K562 (cell line): ENCODE results near the gene LGALS3. TPM values are rescaled to one million over a fixed set of nuclear protein-coding genes. Genes with fewer than 3 reads are reported as not detected.

ENCODE experiments used
- ARID1B ChIP-seq: fragments of 450-650 bp; IDR thresholded peaks from 2 replicates; pipeline ENCODE4 v1.6.1; 2016; ENCODE audit warnings: antibody characterized with exemption, mild to moderate bottlenecking, inconsistent platforms
- ESRRB ChIP-seq: fragments of 250-450 bp; sonication (Bioruptor Pico); IDR thresholded peaks from 2 replicates; pipeline ENCODE4 v1.5.0; 2020; ENCODE audit warnings: mild to moderate bottlenecking, moderate library complexity, borderline replicate concordance
- FOXM1 ChIP-seq, 2 experiments: fragments of 450-650 bp in 1 of 2; sonication (generic) in 1 of 2; formaldehyde crosslinking in 1 of 2; IDR thresholded peaks; 2 replicates each; pipeline versions ENCODE4 v1.6.1 to v1.9.0; 2017 to 2022; ENCODE audit warnings: low read depth in 2 of 2, mild to moderate bottlenecking in 2 of 2, missing genetic modification reagents in 1 of 2, moderate library complexity in 1 of 2
- HMG20A ChIP-seq: fragments of 450-650 bp; formaldehyde crosslinking; conservative IDR thresholded peaks from 2 replicates; pipeline ENCODE4 v1.4.0; 2020; ENCODE audit warnings: mild to moderate bottlenecking, mixed read lengths
- HNRNPH1 ChIP-seq: fragments of 200-400 bp; formaldehyde crosslinking; optimal IDR thresholded peaks from 2 replicates; pipeline ENCODE3; 2017; ENCODE audit warnings: low read depth, mild to moderate bottlenecking, low read length, moderate library complexity
- ID3 ChIP-seq, 2 experiments: fragments of 250-450 bp in 1 of 2; fragments of 450-650 bp in 1 of 2; sonication (Bioruptor Pico) in 1 of 2; IDR thresholded peaks; 2 replicates each; pipeline versions ENCODE4 v1.6.1 to v1.8.0; 2016 to 2021; ENCODE audit warnings: mild to moderate bottlenecking in 2 of 2, moderate library complexity in 2 of 2, missing compliant biosample characterization in 1 of 2, missing genetic modification characterization in 1 of 2
- MEF2D ChIP-seq: conservative IDR thresholded peaks from 2 replicates; pipeline ENCODE4 v1.6.1; 2016; ENCODE audit warnings: low read depth, missing genetic modification characterization, missing compliant biosample characterization
- SMARCA4 ChIP-seq: fragments of 450-650 bp; IDR thresholded peaks from 2 replicates; pipeline ENCODE4 v1.6.1; 2016
- THRA ChIP-seq: fragments of 450-650 bp; IDR thresholded peaks from 2 replicates; pipeline ENCODE4 v1.6.1; 2017; ENCODE audit warnings: mild to moderate bottlenecking, moderate library complexity
- polyA plus RNA-seq, 8 experiments: library from polyadenylated mRNA; depleted of rRNA in 4 of 8; stranded (reverse) in 5 of 8; unstranded in 3 of 8; fragments of >200 nt; fragmentation: Nextera tagmentation in 2 of 8; fragmentation: Illumina TruSeq in 1 of 8; extraction: Ambion mirVana in 2 of 8; extraction: Trizol in 1 of 8; gene quantifications; 2 replicates each; pipeline versions ENCODE4 v1.2.1 to v1.2.3, GENCODE V29; 2011 to 2014; ENCODE audit warnings: inconsistent platforms in 1 of 8, missing spikeins in 1 of 8
- total RNA-seq, 7 experiments: library from RNA; depleted of rRNA in 6 of 7; stranded (reverse); fragments of >200 nt in 6 of 7; fragmentation: Illumina TruSeq in 2 of 7; extraction: Trizol in 2 of 7; gene quantifications; 2 replicates each; pipeline versions ENCODE4 v1.2.1 to v1.2.3, GENCODE V29; 2011 to 2021; ENCODE audit warnings: low replicate concordance in 1 of 7
- TF ChIP-seq, protein P1 (sequence below), 3 experiments: fragments of 200-800 bp in 1 of 3; fragments of 250-450 bp in 1 of 3; fragments of 450-650 bp in 1 of 3; sonication (Bioruptor Pico) in 1 of 3; sonication (Bioruptor generic) in 1 of 3; formaldehyde crosslinking in 1 of 3; IDR thresholded peaks; 2 replicates each; pipeline versions ENCODE4 v1.6.1 to v1.8.0; 2016 to 2022; ENCODE audit warnings: mild to moderate bottlenecking in 2 of 3, missing genetic modification characterization in 2 of 3, missing compliant biosample characterization in 1 of 3, moderate library complexity in 1 of 3

LGALS3 gene
- total and polyA plus RNA-seq, 9 of the 15 experiments (the other 6 are each of a cell fraction or from before 2014, with no cell fraction given), result 0.04 to 1.9 (median 1.1) TPM

DNA sequence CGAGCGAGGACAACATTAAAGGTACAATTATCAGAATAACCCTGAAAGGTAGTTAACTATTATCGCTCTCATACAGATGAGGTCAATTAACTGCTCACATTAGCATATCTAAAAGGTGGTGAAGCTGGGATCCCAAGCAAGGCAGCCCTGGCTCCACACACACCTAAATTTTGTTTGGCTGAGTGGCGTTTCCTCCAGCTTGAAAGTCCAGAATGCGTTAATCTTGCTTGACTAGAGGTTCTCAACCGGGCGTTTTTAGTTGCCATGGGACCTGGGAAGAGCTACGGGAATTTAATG, 61.8 kb downstream of the LGALS3 start (continued):
- TF ChIP-seq ID3 (CRISPR knock-in tag; IDR thresholded peaks at IDR 0.05), result no peak
- no peak for TF ChIP-seq ID3 (tag; IDR thresholded peaks at IDR 0.05)
- TF ChIP-seq MEF2D (tag), result no peak
- TF ChIP-seq, protein P1, sequence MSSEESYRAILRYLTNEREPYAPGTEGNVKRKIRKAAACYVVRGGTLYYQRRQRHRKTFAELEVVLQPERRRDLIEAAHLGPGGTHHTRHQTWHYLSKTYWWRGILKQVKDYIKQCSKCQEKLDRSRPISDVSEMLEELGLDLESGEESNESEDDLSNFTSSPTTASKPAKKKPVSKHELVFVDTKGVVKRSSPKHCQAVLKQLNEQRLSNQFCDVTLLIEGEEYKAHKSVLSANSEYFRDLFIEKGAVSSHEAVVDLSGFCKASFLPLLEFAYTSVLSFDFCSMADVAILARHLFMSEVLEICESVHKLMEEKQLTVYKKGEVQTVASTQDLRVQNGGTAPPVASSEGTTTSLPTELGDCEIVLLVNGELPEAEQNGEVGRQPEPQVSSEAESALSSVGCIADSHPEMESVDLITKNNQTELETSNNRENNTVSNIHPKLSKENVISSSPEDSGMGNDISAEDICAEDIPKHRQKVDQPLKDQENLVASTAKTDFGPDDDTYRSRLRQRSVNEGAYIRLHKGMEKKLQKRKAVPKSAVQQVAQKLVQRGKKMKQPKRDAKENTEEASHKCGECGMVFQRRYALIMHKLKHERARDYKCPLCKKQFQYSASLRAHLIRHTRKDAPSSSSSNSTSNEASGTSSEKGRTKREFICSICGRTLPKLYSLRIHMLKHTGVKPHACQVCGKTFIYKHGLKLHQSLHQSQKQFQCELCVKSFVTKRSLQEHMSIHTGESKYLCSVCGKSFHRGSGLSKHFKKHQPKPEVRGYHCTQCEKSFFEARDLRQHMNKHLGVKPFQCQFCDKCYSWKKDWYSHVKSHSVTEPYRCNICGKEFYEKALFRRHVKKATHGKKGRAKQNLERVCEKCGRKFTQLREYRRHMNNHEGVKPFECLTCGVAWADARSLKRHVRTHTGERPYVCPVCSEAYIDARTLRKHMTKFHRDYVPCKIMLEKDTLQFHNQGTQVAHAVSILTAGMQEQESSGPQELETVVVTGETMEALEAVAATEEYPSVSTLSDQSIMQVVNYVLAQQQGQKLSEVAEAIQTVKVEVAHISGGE (CRISPR knock-in tag; IDR thresholded peaks at IDR 0.05), result no peak
- no peak for TF ChIP-seq SMARCA4
- TF ChIP-seq ESRRB (CRISPR knock-in tag), result no peak
- no peak for TF ChIP-seq FOXM1 (IDR thresholded peaks at IDR 0.05; ENCODE audit: low read depth)
- no peak for TF ChIP-seq FOXM1 (CRISPR knock-in tag; IDR thresholded peaks at IDR 0.05; ENCODE audit: low read depth)
- no peak for TF ChIP-seq THRA
- TF ChIP-seq HMG20A (CRISPR knock-in tag), result no peak
- 0 out of 2 replicates have a peak, but pooled peaks have one; percentile 8 for TF ChIP-seq ARID1B
- TF ChIP-seq HNRNPH1, result no peak
